GM12891 (cell line): ENCODE measurements around the gene EYS.

Experiments used
- PAX5 ChIP-seq: IDR thresholded peaks from 2 replicates; pipeline ENCODE4 v1.6.1; 2011; ENCODE audit warnings: low read length, moderate library complexity, mild to moderate bottlenecking; ENCODE audit not compliant: insufficient read depth, severe bottlenecking
- POLR2A ChIP-seq: IDR thresholded peaks from 2 replicates; pipeline ENCODE4 v1.6.1; 2011; ENCODE audit warnings: low read depth, low read length, control low read depth
- POLR2AphosphoS5 ChIP-seq: IDR thresholded peaks from 2 replicates; pipeline ENCODE4 v1.6.1; 2011; ENCODE audit warnings: low read depth, low read length, control low read depth
- POU2F2 ChIP-seq: IDR thresholded peaks from 2 replicates; pipeline ENCODE4 v1.6.1; 2011; ENCODE audit warnings: low read depth, mild to moderate bottlenecking, control low read depth, low read length, moderate library complexity
- SPI1 ChIP-seq: IDR thresholded peaks from 2 replicates; pipeline ENCODE4 v1.6.1; 2011; ENCODE audit warnings: low read depth, low read length, control low read depth
- TAF1 ChIP-seq: IDR thresholded peaks from 2 replicates; pipeline ENCODE4 v1.6.1; 2011; ENCODE audit warnings: low read depth, low read length, control low read depth

- TF ChIP-seq POLR2AphosphoS5 (no peak), SPI1 (no peak), TAF1 (no peak), POLR2A (no peak), PAX5 (no peak), POU2F2 (no peak)
Observed at GRCh38 chr6:64347411-64347810, 1359.6 kb downstream of the EYS start.
